SK-N-DZ (cell line): ENCODE data around the gene AOAH.
A peak's percentile ranks its signal among the peaks of the same experiment; 100 is the strongest.

Experiments
- DNase-seq: peaks from one replicate; pipeline ENCODE4 v3.0.0-alpha.2; 2015; ENCODE audit warnings: low spot score

The AOAH gene

DNA sequence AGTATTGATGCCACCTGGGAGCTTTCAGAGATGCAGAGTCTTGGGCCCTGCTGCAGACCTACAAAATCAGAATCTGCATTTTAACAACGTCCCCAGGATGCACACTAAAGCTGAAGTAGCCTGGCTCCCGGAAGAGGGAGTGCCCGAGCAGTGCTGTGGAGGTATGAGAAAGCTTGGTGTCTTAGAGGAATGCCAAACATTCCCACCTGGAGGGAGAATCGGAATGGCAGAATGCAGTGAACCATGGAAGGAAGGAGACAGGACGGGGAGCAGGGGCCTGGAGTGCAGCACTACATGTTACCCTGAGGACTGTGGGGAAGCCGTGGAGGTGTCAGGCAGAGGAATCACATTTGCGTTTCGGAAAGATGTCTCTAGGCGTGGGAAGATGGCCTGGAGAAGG, 90.9 kb downstream of the AOAH start:
- no peak for DNase-seq

DNA sequence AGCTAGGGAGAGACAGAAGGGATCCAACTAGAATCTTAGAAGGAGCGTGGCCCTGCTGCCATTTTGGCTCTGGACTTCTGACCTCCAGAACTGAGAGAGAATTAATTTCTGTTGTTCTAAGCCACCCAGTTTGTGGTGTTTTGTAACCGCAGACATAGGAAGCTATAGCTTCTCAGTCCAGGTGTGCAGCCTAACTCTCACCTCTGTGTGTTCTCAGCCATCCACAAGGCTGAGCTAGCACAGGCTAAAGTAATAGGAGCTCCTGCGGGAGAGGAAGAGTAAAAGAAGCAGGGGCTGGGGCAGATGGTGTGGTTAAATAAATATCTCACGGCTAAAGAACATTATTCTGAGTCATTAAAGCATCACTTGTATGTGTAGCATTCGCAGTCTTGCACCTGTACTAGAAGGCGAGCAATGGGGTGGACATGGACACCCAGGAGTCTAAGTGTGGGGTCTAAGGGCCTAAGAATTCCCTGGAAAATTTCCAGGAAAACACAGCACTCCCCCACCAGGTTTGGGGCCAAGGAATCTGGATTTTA, 94.1 kb downstream of the AOAH start:
- DNase-seq: no peak

DNA sequence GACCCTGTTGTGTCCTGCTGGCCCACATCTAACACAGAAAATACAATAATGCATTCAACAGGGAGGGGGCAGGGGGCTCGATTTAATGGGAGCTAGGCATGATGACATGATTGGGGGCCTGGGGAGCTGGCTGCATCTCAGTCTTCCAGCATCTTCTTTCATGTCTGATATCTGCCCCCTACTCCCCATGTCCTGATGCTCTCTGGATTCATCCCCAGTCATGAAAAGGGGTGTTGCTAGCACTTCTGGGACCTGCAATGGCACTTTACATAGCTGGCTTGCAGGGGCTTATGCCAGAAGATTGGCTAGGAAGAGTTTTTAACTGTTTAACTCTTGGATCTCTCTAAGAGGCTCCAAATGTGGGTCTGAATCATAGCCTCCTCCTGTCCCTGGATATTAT, 94.9 kb downstream of the AOAH start:
- no peak for DNase-seq

DNA sequence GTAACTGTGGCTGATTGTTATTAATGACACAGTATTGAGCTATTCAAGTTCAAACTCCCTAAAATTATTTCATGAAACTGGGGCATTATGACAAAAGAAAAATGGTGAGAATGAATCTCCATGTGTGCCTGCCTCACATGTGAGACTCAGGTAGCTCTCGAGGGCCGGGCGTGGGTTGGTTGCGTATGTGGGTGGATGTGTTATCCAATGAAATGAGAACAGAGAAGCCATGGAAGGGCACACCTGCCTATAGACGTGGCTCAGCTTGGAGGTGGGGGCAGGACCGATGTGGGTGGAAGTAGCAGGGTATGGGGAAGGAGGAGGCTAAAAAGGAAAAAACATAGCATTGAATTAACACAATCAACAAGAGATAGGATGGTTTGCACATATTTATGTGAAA, 96.5 kb downstream of the AOAH start:
- no peak for DNase-seq

DNA sequence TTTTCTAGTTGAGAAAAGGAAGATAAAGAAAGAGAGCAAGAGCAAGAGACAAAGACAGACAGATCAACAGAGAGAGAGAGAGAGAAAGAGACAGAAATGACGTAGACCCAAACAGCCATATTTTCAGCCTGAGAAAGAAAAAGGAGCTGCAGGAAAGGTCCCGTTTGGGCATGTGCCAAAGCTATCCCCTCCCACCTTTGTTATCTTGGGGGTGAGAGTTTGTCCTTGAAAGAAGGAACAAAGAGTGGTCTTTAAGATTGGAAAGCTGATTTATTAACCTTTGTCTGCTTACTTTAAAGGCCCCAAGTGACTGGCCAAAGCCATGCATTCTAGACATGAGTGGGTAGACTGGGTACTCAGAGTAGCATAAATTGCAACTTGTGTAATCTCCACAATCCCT, 98.2 kb downstream of the AOAH start:
- no peak for DNase-seq

DNA sequence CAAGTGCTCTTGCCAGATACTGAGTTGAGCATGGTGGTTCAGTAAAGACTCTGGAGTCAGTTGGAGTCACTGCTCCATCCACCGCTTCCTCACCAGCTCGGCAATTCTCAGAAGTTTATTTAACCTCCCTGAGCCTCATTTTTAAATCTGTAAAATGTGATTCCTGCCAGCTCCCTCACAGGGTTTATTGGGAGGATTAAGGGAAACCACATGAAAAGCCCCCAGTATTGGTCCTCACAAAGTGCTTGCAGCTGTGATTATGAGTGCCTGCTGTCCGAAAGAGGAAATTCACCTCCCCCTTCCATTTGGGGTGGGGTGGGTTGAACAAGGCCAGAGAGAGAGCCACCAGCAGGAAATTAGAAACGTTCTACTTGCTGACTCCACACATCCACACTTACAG, 99.0 kb downstream of the AOAH start:
- no peak for DNase-seq

DNA sequence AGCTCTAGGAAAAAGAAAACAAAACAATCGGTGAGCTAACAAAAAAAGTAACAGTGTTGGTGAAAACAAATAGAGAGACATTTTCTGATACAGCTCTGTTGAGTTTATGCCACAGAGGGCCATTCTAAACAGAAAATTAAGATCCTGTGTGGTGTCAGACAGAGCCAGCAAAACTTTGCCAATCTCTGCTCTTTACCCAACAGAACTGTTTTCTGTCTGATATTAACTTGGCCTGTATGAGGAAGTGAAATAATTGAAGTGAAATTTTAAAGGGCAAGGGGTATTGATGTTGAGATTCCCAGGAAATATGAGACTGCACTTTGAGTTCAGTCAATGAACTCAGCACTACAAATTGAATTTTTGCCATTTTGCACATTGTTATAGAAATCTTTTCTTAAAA, 101.0 kb downstream of the AOAH start:
- DNase-seq: no peak

DNA sequence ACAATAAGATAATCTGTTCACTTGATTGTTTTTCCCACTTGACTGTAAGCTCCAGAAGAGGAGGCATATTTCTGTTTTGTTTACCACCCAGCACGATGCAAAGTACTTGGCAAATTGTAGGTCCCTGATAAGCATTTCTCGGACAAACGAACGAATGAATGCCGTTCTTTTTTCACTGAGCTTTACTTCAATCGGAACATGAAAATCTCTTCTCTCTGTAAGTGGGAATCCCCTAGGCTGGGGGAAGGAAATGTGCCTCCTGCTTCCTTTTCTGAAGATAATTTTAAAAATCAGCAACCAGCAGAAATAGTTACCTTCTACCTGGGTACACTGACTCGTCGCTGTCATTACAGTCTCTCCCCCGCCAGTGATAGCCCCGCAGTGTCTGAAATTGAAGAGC, 102.9 kb downstream of the AOAH start:
- DNase-seq: no peak

DNA sequence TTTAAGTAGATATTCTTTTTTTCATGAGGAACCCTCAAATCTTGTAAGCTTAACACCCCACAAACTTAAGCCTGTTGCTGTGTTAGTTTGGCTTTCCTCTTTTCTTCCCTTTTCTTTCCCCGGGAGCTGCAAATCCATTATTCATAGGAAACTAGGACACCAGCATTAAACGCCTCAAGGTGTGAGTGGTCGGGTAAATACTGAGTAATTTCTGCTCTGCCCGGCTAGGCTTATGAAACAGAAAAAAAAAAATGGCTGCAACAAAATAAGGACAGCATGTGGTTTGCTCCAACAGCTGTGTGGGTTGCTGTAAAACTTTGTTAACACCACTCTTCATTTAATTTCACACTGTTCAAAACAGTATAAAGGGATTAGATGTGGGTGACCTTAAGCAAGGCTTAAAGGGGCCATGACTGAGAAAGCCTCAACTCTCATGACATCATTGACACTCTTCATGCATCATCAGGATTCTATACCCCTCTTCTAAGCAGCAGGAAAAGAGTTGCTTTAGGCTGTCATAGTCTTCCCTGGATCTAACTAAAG, 104.1 kb downstream of the AOAH start:
- DNase-seq: no peak

DNA sequence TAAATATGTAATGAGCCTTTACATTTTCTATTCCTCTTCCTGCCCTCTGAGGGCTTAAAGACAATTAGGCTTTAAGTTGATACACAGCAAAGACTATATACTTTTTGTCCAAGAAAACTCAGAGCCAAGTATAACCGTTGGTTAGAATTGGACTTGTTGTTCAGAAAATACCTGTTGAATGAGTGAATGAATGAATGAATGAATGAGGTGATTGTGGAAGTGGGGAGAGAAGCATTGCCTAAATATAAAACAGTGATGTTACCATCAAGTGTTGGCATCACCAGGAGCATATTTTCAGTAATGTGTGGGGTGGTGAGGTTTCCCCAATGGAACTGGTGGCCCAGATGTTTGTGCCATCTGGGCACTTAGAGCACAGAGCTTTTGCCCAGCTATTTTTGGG, 106.9 kb downstream of the AOAH start:
- no peak for DNase-seq

DNA sequence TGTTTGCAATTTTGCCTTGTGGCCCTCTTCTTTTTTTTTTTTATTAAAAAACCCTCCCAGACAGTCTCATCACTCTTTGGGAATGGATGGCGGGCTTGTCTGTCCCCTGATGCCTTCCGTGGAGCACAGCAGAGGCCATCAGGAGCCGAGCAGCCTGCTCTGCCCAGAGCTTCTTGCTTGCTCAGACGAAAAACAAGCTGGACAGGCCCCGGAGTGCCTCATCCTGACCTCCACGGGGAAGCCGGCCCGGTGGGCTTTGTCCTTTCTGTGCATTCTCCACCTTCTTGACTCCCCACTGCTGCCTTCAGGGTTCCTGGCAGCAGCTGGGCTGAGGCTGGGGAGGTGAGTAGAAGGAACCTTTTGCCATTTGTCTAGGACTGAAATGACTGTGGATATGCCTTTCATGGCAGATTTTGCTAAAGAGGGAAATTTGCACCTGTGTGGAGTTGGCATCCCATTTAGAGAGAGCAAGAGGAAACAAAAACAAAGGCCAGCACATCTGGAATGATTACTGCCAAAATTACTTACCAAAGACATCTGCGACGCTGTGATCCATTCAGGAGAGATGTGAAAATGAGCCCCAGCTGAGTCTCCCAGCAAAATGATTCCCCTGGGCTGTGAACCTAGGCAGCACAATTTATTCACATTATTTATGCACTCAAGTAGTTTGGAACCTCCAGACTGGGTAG, 108.3 kb downstream of the AOAH start:
- no peak for DNase-seq

DNA sequence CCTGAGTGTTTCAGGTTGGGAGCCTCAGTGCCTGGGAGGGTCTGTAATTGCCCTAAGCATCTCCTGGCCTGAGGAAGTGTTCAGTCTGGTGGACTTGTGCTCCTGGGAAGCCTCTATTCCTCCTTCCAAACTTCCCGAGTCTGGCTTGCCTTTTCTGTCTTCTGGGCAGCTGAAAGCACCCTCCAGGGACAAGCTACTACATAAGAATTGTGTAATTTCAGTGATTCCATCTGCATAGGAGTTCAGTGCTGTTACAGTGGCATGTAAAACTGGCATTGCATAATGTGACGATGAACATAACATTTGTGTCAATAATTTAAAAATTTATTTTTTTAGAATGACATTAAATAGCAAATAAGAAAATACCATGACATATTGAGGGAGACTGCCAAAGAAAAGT, 109.3 kb downstream of the AOAH start:
- DNase-seq: no peak

DNA sequence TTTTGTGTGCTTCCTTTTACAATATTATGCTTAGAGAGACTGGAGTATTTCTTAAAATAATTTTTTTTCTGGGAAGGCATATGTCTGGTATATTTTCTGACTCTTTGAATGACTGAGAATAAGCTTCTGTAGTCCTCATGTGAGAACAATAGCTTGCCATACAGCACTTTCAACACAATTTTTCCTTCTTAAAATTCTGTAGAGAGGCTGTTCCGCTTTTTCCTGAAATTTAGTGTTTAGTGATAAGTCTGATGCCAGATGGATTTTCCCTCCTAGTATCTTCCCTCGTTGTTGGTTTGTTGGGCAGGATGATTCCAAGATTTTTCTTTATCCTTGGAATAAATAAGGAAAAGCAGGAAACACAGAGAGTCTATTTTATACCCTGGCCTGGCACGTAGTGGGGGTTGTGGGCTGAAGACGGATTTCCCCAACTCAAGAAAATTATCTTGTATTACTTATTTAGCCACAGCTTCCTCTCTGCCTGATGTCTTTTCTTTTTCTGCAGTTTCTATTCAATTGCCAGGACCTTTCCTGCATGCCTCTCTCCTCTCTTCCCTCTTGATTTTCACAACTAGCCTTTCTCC, 111.2 kb downstream of the AOAH start:
- no peak for DNase-seq

DNA sequence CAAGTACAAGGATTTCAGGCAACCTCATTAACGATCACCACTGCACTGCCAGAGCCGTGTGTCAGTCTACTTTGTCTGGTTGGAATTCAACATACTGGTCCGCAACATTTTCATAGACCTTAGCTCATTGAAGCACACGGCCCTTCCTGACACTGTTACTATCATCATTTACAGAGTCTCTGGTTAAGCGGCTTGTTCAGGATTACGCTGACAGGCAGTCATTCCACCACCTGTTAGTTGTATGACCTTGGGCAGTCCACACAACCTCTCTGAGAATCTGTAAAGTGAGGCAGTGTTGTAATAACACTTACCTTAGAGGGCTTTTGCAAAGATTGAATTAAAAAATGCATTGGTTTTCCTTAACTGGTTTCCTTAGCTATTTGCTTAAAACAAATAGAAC, 112.6 kb downstream of the AOAH start:
- no peak for DNase-seq

DNA sequence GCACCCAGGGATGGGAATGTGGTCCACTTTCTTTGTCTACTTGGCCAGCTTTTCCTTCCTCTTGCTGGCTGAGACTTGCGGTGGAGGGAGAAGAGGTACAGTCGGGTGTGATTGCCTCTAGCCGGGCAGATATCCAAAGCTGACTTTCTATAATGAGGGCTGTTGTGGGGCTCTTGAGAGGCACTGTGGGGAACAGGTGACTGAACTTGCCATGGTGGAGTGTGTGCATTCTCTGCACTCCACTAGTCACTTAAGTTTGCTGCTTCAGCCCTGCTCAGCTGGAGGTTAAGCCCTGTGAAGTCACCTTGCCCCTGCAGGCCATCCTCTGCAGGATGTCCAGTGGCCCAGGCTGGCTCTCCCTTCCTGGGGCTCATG, 116.6 kb downstream of the AOAH start:
- DNase-seq: no peak

DNA sequence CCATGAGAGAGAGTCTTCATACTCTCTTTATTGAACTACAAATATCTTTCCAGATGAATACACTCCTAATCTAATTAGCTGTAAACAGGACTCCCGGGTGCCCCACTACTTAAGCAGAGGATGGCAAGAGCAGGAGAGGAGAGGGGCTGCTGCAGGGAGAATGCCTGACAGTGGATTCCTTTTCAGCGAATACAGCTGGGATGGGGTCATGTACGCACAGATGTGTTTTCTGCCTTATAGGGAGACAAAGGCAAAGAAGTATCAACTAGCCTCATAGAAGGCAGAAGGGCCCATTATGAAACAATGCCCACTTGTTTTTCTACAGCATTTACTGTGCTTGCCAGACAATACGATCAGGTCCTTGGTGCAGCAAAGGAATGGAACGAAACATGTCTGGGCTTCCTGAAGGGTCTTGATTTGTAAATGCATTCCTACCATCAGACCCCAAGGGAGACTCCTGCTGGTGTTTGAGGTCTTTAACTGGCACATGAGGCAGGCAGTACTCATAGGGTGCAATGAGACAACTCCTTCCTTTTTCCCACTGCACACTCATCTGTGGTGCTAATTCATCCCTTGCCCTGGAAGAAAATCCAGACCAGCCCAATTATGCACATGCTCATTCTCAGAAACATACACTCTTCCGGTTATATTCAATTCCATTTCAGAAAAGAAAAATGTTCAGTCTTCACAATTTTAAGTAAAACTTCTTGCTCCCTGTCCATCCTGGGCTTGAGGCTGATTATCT, 117.1 kb downstream of the AOAH start:
- peak; percentile 72 for DNase-seq

DNA sequence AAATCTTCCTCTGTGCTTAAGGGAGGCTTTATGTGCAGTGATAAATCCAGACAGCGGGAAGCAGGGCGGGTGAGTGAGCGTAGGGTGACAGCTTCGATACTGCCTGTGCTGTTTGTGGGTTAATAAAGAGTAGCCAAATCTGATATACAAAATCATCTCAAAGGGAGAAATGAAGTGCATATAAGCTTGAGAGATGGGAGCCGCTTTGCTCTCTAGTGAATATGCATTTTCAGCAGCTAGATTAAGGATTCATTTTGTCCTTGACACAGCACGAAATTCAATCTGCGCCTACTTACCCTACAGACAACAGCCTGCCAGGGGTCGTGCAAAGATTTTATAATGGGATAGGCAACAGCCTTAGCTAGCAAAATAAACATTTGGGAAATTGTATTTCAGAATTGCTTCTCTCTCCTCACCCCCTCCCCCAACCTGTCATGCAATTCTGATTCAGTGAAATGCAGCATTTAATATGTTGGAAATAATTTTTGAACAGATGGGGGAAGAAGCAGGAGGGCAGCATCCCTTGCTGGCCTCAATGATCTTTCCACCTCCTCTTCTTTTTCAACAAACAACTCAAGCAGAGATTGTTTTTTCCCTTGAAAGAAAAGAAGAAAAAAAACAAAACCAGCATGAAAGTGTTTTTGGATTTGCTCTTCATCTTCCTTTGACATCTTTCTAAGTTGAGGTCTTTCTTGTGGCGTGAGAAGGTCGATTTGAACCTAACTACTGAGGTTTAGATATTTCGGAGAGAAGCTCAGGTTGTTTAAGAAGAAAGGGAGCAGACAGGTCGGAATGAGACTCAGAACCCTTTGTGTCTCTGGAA, 117.9 kb downstream of the AOAH start:
- peak; percentile 22 for DNase-seq

DNA sequence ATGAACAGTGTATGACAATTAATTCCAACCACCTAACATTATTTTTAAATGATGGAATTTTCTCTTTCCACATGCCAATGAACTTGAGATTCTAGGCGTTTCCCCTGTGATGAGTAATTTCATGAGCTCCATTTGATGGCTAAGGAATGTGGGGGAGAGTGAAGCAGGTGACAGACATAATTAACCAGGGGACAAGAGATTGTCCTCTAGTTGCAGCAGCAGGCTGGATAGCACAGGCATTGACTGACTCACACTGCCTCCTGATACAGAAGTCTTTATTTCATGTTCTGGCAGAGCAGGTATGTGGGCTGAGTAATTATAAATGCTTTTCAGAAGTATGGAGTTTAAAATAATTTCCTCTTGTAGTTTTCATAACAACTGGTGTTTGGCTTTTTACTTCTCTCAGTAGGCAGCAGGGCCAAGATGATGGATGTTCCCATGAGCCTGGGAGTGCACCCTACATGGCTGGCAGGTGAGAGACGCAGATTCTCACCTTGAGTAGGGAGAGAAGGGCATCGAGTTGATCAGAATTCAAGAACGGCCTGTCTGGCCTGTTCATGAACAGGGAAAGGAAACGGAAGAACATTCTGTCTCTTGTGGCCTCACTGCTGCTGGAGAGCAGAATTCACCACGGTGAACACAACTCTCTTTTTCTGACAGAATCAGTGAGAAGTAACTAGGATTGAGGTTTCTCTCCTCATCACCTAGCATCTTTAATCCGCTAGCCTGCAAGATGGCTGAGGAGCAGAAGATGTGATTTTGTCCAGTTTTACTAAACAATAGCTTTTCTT, 118.8 kb downstream of the AOAH start:
- no peak for DNase-seq

DNA sequence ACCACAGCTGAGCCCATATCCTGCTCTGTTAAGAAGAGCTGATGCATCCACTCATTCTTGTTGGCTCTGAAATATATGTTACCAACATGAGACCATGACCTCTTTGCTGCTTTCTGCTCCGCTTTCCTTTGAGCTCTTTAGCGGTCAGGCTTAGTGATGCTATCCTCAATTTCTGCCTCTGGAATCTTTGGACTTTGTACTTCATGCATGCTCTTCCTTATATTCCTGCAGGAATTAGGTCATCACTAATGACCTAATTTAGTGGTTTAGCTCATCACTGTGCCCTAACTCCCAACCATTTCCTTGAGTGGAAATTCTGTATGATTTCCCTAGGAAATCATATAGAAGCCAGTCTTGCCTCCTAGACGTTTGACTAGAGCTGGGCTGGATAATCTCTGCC, 119.5 kb downstream of the AOAH start:
- DNase-seq: no peak

DNA sequence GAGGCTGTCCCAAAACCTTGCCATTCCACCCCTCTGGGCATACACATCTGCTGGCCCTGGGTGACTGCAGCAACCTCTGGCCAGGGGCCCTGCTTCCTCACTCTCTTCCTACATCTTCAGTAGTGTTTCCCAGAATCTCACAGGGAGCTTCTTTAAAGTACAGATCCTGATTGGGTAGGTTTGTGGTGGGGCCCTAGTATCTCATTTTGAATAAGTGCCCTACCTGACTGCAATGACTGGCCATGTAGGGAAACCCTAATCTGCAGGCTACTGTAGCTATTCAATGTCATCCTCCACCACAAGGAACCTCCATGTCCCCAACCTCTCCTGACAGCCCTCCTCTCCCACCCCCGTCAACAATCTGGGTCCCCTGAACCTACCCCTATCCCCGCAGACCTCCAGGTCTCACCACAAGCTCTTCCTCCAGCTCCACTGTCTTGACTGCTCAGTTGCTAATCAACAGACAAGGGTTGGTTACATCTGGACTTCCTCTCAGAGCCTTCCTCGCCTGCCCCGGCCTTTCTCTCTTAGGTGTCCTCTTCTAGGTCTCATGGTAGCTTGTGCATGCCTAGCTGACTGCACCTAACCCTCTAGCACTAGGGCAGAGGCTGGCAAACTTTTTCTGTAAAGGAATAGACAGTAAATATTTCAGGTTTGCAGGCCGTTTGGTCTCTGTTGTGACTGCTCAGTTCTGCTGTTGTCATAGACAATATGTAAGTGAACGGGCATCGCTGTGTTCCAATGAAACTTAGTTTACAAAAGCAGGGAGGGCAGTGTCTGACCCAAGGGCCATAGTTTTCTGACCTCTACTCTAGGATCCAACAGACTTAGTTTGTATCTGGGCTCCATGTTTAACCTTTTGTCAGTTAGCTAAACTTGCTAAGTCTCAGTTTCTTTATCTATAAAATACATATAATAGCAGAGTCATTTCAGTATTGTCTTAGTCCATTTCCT, 121.1 kb downstream of the AOAH start:
- no peak for DNase-seq
